GM23338 (cell line): ENCODE data around the gene PTPRE.

Experiments used
- CREB1 ChIP-seq: fragments of 250-450 bp; sonication (Bioruptor Pico); IDR thresholded peaks from 2 replicates; pipeline ENCODE4 v1.5.0; 2020; ENCODE audit warnings: low read depth, mild to moderate bottlenecking, moderate library complexity
- CTCF ChIP-seq, 2 experiments: fragments of 200-600 bp in 1 of 2; sonication (generic) in 1 of 2; conservative IDR thresholded peaks; 2 replicates each; pipeline versions ENCODE4 v1.5.1 to v1.6.1; 2016 to 2017; ENCODE audit warnings: antibody characterized with exemption in 2 of 2, low read depth in 2 of 2, mild to moderate bottlenecking in 2 of 2, moderate library complexity in 1 of 2
- EZH2 ChIP-seq: fragments of 200-600 bp; sonication (generic); IDR thresholded peaks from one replicate; pipeline ENCODE4 v1.8.0; 2017; ENCODE audit warnings: antibody characterized with exemption, mild to moderate bottlenecking, low read depth; ENCODE audit not compliant: unreplicated experiment
- EZH2phosphoT487 ChIP-seq: fragments of 200-600 bp; sonication (generic); IDR thresholded peaks from one replicate; pipeline ENCODE4 v1.8.1; 2018; ENCODE audit warnings: antibody characterized with exemption; ENCODE audit not compliant: unreplicated experiment
- JUNB ChIP-seq: IDR thresholded peaks from one replicate; pipeline ENCODE4 v1.6.1; 2016; ENCODE audit warnings: antibody characterized with exemption; ENCODE audit not compliant: unreplicated experiment
- NANOG ChIP-seq: IDR thresholded peaks from 2 replicates; pipeline ENCODE4 v1.6.1; 2016; ENCODE audit warnings: antibody characterized with exemption, borderline replicate concordance
- POLR2AphosphoS5 ChIP-seq: IDR thresholded peaks from 2 replicates; pipeline ENCODE4 v1.6.1; 2016; ENCODE audit warnings: antibody characterized with exemption, low read depth
- REST ChIP-seq: IDR thresholded peaks from one replicate; pipeline ENCODE4 v1.6.1; 2018; ENCODE audit warnings: antibody characterized with exemption; ENCODE audit not compliant: unreplicated experiment
- STAT1 ChIP-seq: IDR thresholded peaks from one replicate; pipeline ENCODE4 v1.6.1; 2016; ENCODE audit warnings: antibody characterized with exemption; ENCODE audit not compliant: unreplicated experiment
- ZNF114 ChIP-seq: fragments of 250-450 bp; sonication (Bioruptor Pico); IDR thresholded peaks from 2 replicates; pipeline ENCODE4 v1.5.0; 2020; ENCODE audit warnings: mild to moderate bottlenecking, moderate library complexity
- ZNF331 ChIP-seq: fragments of 250-450 bp; sonication (Bioruptor Pico); IDR thresholded peaks from 2 replicates; pipeline ENCODE4 v1.5.0; 2020; ENCODE audit warnings: low read depth, mild to moderate bottlenecking, moderate library complexity
- ZNF462 ChIP-seq: fragments of 250-450 bp; sonication (Bioruptor Pico); IDR thresholded peaks from 2 replicates; pipeline ENCODE4 v1.5.0; 2020; ENCODE audit warnings: mild to moderate bottlenecking, moderate library complexity

- no peak for TF ChIP-seq CTCF (conservative IDR thresholded peaks at IDR 0.05; ENCODE audit: low read depth in 2 of 2)
- no peak for TF ChIP-seq CREB1 (CRISPR knock-in tag)
- no peak for TF ChIP-seq ZNF331
- no peak for TF ChIP-seq POLR2AphosphoS5
- no peak for TF ChIP-seq EZH2phosphoT487
- TF ChIP-seq JUNB, result no peak
- TF ChIP-seq EZH2, result no peak
- TF ChIP-seq STAT1, result no peak
- TF ChIP-seq REST, result no peak
- no peak for TF ChIP-seq ZNF462 (CRISPR knock-in tag)
- TF ChIP-seq ZNF114 (CRISPR knock-in tag), result no peak
- no peak for TF ChIP-seq NANOG
Observed at GRCh38 chr10:128058750-128059134, 151.8 kb downstream of the PTPRE start.
